Keratinocyte (primary cell): ENCODE measurements around the gene NDUFS2. TPM values are rescaled to one million over a fixed set of nuclear protein-coding genes. Genes with fewer than 3 reads are reported as not detected.

Experiments
- DNase-seq: peaks from one replicate; pipeline ENCODE4 v3.0.0-alpha.2; 2011; ENCODE audit warnings: low read depth, missing footprints, low spot score
- FAIRE-seq: peaks from 2 replicates; lab custom pipeline; 2011; peaks lifted over from hg19 to GRCh38; lab: Jason Lieb, UNC
- H2AFZ ChIP-seq: 2 replicates; pipeline ENCODE4 v1.6.0; 2012; ENCODE audit warnings: low read length, control low read depth, inconsistent platforms; ENCODE audit not compliant: control insufficient read depth
- H3K27ac ChIP-seq: 2 replicates; pipeline ENCODE4 v1.5.1; 2011; ENCODE audit warnings: low read length; ENCODE audit not compliant: control insufficient read depth, insufficient read depth
- H3K27me3 ChIP-seq: 3 replicates; pipeline ENCODE4 v1.6.0; 2011; ENCODE audit warnings: low read length; ENCODE audit not compliant: control insufficient read depth, insufficient read depth; ENCODE audit errors: extremely low read depth
- H3K36me3 ChIP-seq, 2 experiments: 2 replicates in 1 of 2; 3 replicates in 1 of 2; pipeline ENCODE4 v1.5.1; 2011; ENCODE audit warnings: low read length in 2 of 2, mild to moderate bottlenecking in 1 of 2; ENCODE audit not compliant: control insufficient read depth in 2 of 2, insufficient read depth in 2 of 2; ENCODE audit errors: extremely low read depth in 1 of 2
- H3K4me1 ChIP-seq: 3 replicates; pipeline ENCODE4 v1.5.1; 2011; ENCODE audit warnings: low read length; ENCODE audit not compliant: control insufficient read depth, insufficient read depth; ENCODE audit errors: extremely low read depth
- H3K4me2 ChIP-seq: 3 replicates; pipeline ENCODE4 v1.6.0; 2011; ENCODE audit warnings: low read depth, low read length; ENCODE audit not compliant: control insufficient read depth, insufficient read depth; ENCODE audit errors: extremely low read depth
- H3K4me3 ChIP-seq, 3 experiments: fragments of 200-600 bp in 1 of 3; sonication (generic) in 1 of 3; 2 replicates in 2 of 3; 3 replicates in 1 of 3; pipeline ENCODE4 v1.5.1; 2011 to 2016; ENCODE audit warnings: low read length in 3 of 3, mild to moderate bottlenecking in 3 of 3, control low read depth in 2 of 3, inconsistent platforms in 1 of 3, low read depth in 1 of 3, mixed read lengths in 1 of 3, mixed run types in 1 of 3, moderate library complexity in 1 of 3; ENCODE audit not compliant: control insufficient read depth in 2 of 3, insufficient read depth in 2 of 3; ENCODE audit errors: extremely low read depth in 1 of 3
- H3K79me2 ChIP-seq: 2 replicates; pipeline ENCODE4 v1.6.0; 2012; ENCODE audit warnings: low read length; ENCODE audit not compliant: control insufficient read depth, insufficient read depth
- H3K9ac ChIP-seq: 3 replicates; pipeline ENCODE4 v1.6.0; 2011; ENCODE audit warnings: low read length; ENCODE audit not compliant: control insufficient read depth, insufficient read depth; ENCODE audit errors: extremely low read depth
- H3K9me1 ChIP-seq: 3 replicates; pipeline ENCODE4 v1.6.0; 2011; ENCODE audit warnings: low read length; ENCODE audit not compliant: control insufficient read depth, insufficient read depth; ENCODE audit errors: extremely low read depth
- H3K9me3 ChIP-seq: 2 replicates; pipeline ENCODE4 v1.5.1; 2012; ENCODE audit warnings: low read depth, low read length; ENCODE audit not compliant: control insufficient read depth
- H4K20me1 ChIP-seq: 3 replicates; pipeline ENCODE4 v1.6.0; 2011; ENCODE audit warnings: low read length; ENCODE audit not compliant: control insufficient read depth, insufficient read depth; ENCODE audit errors: extremely low read depth
- EZH2 ChIP-seq: IDR thresholded peaks from one replicate; pipeline ENCODE4 v1.6.1; 2012; ENCODE audit warnings: inconsistent platforms, mild to moderate bottlenecking, low read length, moderate library complexity
- dilution Hi-C: fragments of 300-500 bp; cut with MboI; formaldehyde crosslinking; loops from one replicate; pipeline ENCODE4 v1.7.0; 2020; ENCODE audit warnings: low sequenced_read_pairs; ENCODE audit not compliant: extremely low pct_ligation_motif_present
- polyA plus RNA-seq, 5 experiments: library from polyadenylated mRNA; depleted of rRNA in 3 of 5; stranded (reverse) in 3 of 5; stranded (forward) in 1 of 5; unstranded in 1 of 5; fragments of >200 nt; gene quantifications; 1 replicate in 1 of 5; 2 replicates in 3 of 5; 3 replicates in 1 of 5; pipeline versions ENCODE4 v1.2.1 to v1.2.3, GENCODE V29; 2011 to 2012; ENCODE audit warnings: missing spikeins in 2 of 5, low read depth in 1 of 5, low replicate concordance in 1 of 5
- TF ChIP-seq, protein P1 (sequence below), 3 experiments: IDR thresholded peaks in 1 of 3; conservative IDR thresholded peaks in 1 of 3; optimal IDR thresholded peaks in 1 of 3; 2 replicates in 2 of 3; 3 replicates in 1 of 3; pipeline versions ENCODE3 to v1.5.1; 2011; ENCODE audit warnings: low read length in 3 of 3, mild to moderate bottlenecking in 3 of 3, moderate library complexity in 2 of 3, control low read depth in 1 of 3, inconsistent platforms in 1 of 3; ENCODE audit not compliant: insufficient read depth in 2 of 3; ENCODE audit errors: extremely low read depth in 1 of 3

NDUFS2 gene
- polyA plus RNA-seq, 1 donor (not counting 4 experiments of a cell fraction or from before 2014, with no cell fraction given) = 136 TPM

DNA sequence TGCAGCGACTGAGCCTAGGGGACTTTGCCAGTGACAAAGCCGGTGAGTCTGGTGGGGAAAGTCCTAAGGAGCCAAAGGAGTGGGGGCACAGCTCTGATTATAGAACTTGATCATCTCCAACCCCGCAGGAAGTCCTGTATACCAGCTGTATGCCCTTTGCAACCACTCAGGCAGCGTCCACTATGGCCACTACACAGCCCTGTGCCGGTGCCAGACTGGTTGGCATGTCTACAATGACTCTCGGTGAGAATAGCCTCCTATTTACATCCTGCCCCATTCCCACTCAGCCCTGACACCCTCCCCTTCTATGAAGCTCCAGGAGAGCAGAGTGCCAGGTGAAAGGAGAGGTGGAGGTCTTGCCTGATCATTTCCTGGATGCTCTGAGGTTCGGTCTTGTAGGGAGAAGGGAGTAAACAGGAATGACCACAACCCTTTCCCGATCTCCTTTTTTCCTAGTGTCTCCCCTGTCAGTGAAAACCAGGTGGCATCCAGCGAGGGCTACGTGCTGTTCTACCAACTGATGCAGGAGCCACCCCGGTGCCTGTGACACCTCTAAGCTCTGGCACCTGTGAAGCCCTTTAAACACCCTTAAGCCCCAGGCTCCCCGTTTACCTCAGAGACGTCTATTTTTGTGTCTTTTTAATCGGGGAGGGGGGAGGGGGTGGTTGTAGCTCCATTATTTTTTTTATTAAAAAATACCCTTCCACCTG, 37.1 kb upstream of the NDUFS2 start:
- H3K9ac ChIP-seq = peak overlapping the region; percentile 89
- H3K27ac ChIP-seq = peak overlapping the region; percentile 93
- dilution Hi-C loops = no loop called here
- H3K79me2 ChIP-seq = peaks cover 11% of the 10 kb centered on the region
- H3K4me3 ChIP-seq = peak overlapping the region in 2 of 3 experiments; percentile 89 to 93
- H3K36me3 ChIP-seq = peaks cover 12 to 32% of the 10 kb centered on the region in 2 experiments
- peaks cover 19% of the 10 kb centered on the region for H3K4me1 ChIP-seq
- no peaks in the 10 kb centered on the region for H4K20me1 ChIP-seq
- no peak overlapping the region for H2AFZ ChIP-seq
- TF ChIP-seq EZH2 = no peak
- no peaks in the 10 kb centered on the region for H3K9me1 ChIP-seq
- DNase-seq (no peak), FAIRE-seq (no peak)
- H3K27me3 ChIP-seq = no peaks in the 10 kb centered on the region
- peak overlapping the region; percentile 97 for H3K4me2 ChIP-seq
- no peaks in the 10 kb centered on the region for H3K9me3 ChIP-seq

- peak within 1 kb of the TSS; percentile 68 to 93 (median 89) for H3K4me3 ChIP-seq
- peak; percentile 83 for FAIRE-seq
- H3K9me3 ChIP-seq = no peaks in the 10 kb centered on the region
Observed at GRCh38 chr1:161165742-161166668, 36.2 kb upstream of the NDUFS2 start, which contains the start of gene PPOX. TSS of gene PPOX (plus strand) at chr1:161166426. CDS start at chr1:161166848, 422 bp downstream.

More at GRCh38 chr1:161165742-161166668, 36.2 kb upstream of the NDUFS2 start, which contains the start of gene PPOX:
- H3K79me2 ChIP-seq = peaks cover 4% of the 10 kb centered on the region
- peaks cover 16% of the 10 kb centered on the region for H3K4me1 ChIP-seq
- peak within 1 kb of the TSS; percentile 89 for H3K9ac ChIP-seq
- peak; percentile 86 for DNase-seq
- H2AFZ ChIP-seq = peak within 1 kb of the TSS; percentile 92
- H3K27ac ChIP-seq = peak within 1 kb of the TSS; percentile 93
- H3K4me2 ChIP-seq = peak within 1 kb of the TSS; percentile 97
- H3K36me3 ChIP-seq = peaks cover 15 to 37% of the 10 kb centered on the region in 2 experiments
- TF ChIP-seq EZH2 = no peak
- TF ChIP-seq, protein P1, sequence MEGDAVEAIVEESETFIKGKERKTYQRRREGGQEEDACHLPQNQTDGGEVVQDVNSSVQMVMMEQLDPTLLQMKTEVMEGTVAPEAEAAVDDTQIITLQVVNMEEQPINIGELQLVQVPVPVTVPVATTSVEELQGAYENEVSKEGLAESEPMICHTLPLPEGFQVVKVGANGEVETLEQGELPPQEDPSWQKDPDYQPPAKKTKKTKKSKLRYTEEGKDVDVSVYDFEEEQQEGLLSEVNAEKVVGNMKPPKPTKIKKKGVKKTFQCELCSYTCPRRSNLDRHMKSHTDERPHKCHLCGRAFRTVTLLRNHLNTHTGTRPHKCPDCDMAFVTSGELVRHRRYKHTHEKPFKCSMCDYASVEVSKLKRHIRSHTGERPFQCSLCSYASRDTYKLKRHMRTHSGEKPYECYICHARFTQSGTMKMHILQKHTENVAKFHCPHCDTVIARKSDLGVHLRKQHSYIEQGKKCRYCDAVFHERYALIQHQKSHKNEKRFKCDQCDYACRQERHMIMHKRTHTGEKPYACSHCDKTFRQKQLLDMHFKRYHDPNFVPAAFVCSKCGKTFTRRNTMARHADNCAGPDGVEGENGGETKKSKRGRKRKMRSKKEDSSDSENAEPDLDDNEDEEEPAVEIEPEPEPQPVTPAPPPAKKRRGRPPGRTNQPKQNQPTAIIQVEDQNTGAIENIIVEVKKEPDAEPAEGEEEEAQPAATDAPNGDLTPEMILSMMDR (optimal IDR thresholded peaks at IDR 0.05 in 1 of 3, IDR thresholded peaks at IDR 0.05 in 1 of 3, conservative IDR thresholded peaks at IDR 0.05 in 1 of 3; ENCODE audit: extremely low read depth in 1 of 3, insufficient read depth in 2 of 3, low read length in 3 of 3) = peak; percentile 40 to 52 (median 43)
- H3K27me3 ChIP-seq = no peaks in the 10 kb centered on the region
- dilution Hi-C loops = no loop called here
- H3K9me1 ChIP-seq = no peaks in the 10 kb centered on the region
- no peaks in the 10 kb centered on the region for H4K20me1 ChIP-seq
